Measurements from ENCODE around the gene KIF5C. TPM values are rescaled to one million over a fixed set of nuclear protein-coding genes. Genes with fewer than 3 reads are reported as not detected.

The KIF5C gene
- total and polyA plus RNA-seq, 2 experiments from 2014 or later: 45.0 to 49.1 TPM

DNA sequence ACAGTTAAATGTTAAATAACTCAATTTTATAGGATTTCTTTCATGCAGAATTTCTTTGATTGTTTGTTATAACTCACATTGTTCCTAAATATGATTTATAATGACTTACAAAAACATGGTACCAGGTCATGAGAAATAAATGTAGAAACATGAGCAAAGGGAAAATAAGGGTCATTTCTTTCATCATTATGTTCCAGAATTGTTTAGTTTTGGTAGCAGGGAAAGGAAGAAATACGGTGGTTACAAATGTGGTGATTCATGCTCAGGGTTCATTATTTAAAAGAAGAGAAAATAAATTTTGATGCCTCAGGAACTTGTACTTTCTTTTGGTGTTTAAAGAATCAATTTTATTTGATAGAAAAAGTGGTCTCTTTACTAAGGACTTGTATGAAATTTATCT is 167.9 kb downstream of the KIF5C start:
- peaks cover 18% of the 10 kb centered on the region for H3K27me3 Mint-ChIP-seq (ENCODE audit: insufficient read depth, low read depth, poor library complexity)
- Histone ChIP-seq H3K27ac (ENCODE audit: low read depth) (no peak overlapping the region), H3K4me1 (ENCODE audit: insufficient read depth) (no peaks in the 10 kb centered on the region), H3K9me2 (ENCODE audit: insufficient read depth) (no peaks in the 10 kb centered on the region), H3K4me3 (no peak overlapping the region), H3K4me2 (no peak overlapping the region), H3F3A (replicated peaks; ENCODE audit: low read depth) (no peaks in the 10 kb centered on the region), H3K36me3 (ENCODE audit: insufficient read depth) (0 out of 2 replicates have a peak, but pooled peaks cover 4% of the 10 kb centered on the region), H2AFZ (no peak overlapping the region), H4K20me1 (replicated peaks; ENCODE audit: insufficient read depth) (peaks cover 4% of the 10 kb centered on the region; the same call in 1 of the 2 replicates), H3K79me2 (replicated peaks; ENCODE audit: insufficient read depth) (no peaks in the 10 kb centered on the region), H3K27me3 (ENCODE audit: insufficient read depth) (peaks cover 23% of the 10 kb centered on the region)
- no peak for ATAC-seq
- no peak overlapping the region for H3K4me3 Mint-ChIP-seq
- no peak for DNase-seq (ENCODE audit: low spot score)
- H3K4me1 Mint-ChIP-seq: 0 out of 3 replicates have a peak, but pooled peaks cover 2% of the 10 kb centered on the region
- H3K27ac Mint-ChIP-seq: no peak overlapping the region
- TF ChIP-seq JUNB (IDR thresholded peaks at IDR 0.05; ENCODE audit: unreplicated experiment) (no peak), ZNF114 (CRISPR knock-in tag; IDR thresholded peaks at IDR 0.05) (no peak), POLR2AphosphoS5 (IDR thresholded peaks at IDR 0.05; ENCODE audit: low read depth) (no peak), EZH2phosphoT487 (IDR thresholded peaks at IDR 0.05; ENCODE audit: unreplicated experiment) (no peak), STAT1 (IDR thresholded peaks at IDR 0.05; ENCODE audit: unreplicated experiment) (no peak), NANOG (IDR thresholded peaks at IDR 0.05; ENCODE audit: borderline replicate concordance) (no peak), ZNF331 (CRISPR knock-in tag; IDR thresholded peaks at IDR 0.05; ENCODE audit: low read depth) (no peak), EZH2 (IDR thresholded peaks at IDR 0.05; ENCODE audit: low read depth, unreplicated experiment) (no peak), CTCF (conservative IDR thresholded peaks at IDR 0.05; ENCODE audit: low read depth in 2 of 2) (no peak), CREB1 (CRISPR knock-in tag; IDR thresholded peaks at IDR 0.05; ENCODE audit: low read depth) (no peak)
- TF ChIP-seq, protein P1, sequence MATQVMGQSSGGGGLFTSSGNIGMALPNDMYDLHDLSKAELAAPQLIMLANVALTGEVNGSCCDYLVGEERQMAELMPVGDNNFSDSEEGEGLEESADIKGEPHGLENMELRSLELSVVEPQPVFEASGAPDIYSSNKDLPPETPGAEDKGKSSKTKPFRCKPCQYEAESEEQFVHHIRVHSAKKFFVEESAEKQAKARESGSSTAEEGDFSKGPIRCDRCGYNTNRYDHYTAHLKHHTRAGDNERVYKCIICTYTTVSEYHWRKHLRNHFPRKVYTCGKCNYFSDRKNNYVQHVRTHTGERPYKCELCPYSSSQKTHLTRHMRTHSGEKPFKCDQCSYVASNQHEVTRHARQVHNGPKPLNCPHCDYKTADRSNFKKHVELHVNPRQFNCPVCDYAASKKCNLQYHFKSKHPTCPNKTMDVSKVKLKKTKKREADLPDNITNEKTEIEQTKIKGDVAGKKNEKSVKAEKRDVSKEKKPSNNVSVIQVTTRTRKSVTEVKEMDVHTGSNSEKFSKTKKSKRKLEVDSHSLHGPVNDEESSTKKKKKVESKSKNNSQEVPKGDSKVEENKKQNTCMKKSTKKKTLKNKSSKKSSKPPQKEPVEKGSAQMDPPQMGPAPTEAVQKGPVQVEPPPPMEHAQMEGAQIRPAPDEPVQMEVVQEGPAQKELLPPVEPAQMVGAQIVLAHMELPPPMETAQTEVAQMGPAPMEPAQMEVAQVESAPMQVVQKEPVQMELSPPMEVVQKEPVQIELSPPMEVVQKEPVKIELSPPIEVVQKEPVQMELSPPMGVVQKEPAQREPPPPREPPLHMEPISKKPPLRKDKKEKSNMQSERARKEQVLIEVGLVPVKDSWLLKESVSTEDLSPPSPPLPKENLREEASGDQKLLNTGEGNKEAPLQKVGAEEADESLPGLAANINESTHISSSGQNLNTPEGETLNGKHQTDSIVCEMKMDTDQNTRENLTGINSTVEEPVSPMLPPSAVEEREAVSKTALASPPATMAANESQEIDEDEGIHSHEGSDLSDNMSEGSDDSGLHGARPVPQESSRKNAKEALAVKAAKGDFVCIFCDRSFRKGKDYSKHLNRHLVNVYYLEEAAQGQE (IDR thresholded peaks at IDR 0.05; ENCODE audit: unreplicated experiment): no peak
- TF ChIP-seq, protein P2, sequence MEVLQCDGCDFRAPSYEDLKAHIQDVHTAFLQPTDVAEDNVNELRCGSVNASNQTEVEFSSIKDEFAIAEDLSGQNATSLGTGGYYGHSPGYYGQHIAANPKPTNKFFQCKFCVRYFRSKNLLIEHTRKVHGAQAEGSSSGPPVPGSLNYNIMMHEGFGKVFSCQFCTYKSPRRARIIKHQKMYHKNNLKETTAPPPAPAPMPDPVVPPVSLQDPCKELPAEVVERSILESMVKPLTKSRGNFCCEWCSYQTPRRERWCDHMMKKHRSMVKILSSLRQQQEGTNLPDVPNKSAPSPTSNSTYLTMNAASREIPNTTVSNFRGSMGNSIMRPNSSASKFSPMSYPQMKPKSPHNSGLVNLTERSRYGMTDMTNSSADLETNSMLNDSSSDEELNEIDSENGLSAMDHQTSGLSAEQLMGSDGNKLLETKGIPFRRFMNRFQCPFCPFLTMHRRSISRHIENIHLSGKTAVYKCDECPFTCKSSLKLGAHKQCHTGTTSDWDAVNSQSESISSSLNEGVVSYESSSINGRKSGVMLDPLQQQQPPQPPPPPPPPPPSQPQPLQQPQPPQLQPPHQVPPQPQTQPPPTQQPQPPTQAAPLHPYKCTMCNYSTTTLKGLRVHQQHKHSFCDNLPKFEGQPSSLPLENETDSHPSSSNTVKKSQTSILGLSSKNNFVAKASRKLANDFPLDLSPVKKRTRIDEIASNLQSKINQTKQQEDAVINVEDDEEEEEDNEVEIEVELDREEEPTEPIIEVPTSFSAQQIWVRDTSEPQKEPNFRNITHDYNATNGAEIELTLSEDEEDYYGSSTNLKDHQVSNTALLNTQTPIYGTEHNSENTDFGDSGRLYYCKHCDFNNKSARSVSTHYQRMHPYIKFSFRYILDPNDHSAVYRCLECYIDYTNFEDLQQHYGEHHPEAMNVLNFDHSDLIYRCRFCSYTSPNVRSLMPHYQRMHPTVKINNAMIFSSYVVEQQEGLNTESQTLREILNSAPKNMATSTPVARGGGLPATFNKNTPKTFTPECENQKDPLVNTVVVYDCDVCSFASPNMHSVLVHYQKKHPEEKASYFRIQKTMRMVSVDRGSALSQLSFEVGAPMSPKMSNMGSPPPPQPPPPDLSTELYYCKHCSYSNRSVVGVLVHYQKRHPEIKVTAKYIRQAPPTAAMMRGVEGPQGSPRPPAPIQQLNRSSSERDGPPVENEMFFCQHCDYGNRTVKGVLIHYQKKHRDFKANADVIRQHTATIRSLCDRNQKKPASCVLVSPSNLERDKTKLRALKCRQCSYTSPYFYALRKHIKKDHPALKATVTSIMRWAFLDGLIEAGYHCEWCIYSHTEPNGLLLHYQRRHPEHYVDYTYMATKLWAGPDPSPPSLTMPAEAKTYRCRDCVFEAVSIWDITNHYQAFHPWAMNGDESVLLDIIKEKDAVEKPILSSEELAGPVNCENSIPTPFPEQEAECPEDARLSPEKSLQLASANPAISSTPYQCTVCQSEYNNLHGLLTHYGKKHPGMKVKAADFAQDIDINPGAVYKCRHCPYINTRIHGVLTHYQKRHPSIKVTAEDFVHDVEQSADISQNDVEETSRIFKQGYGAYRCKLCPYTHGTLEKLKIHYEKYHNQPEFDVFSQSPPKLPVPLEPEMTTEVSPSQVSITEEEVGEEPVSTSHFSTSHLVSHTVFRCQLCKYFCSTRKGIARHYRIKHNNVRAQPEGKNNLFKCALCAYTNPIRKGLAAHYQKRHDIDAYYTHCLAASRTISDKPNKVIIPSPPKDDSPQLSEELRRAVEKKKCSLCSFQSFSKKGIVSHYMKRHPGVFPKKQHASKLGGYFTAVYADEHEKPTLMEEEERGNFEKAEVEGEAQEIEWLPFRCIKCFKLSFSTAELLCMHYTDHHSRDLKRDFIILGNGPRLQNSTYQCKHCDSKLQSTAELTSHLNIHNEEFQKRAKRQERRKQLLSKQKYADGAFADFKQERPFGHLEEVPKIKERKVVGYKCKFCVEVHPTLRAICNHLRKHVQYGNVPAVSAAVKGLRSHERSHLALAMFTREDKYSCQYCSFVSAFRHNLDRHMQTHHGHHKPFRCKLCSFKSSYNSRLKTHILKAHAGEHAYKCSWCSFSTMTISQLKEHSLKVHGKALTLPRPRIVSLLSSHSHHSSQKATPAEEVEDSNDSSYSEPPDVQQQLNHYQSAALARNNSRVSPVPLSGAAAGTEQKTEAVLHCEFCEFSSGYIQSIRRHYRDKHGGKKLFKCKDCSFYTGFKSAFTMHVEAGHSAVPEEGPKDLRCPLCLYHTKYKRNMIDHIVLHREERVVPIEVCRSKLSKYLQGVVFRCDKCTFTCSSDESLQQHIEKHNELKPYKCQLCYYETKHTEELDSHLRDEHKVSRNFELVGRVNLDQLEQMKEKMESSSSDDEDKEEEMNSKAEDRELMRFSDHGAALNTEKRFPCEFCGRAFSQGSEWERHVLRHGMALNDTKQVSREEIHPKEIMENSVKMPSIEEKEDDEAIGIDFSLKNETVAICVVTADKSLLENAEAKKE (CRISPR knock-in tag; IDR thresholded peaks at IDR 0.05): no peak
- TF ChIP-seq, protein P3, sequence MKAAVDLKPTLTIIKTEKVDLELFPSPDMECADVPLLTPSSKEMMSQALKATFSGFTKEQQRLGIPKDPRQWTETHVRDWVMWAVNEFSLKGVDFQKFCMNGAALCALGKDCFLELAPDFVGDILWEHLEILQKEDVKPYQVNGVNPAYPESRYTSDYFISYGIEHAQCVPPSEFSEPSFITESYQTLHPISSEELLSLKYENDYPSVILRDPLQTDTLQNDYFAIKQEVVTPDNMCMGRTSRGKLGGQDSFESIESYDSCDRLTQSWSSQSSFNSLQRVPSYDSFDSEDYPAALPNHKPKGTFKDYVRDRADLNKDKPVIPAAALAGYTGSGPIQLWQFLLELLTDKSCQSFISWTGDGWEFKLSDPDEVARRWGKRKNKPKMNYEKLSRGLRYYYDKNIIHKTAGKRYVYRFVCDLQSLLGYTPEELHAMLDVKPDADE (IDR thresholded peaks at IDR 0.05): no peak
- no peaks in the 10 kb centered on the region; the same call in 2 of the 3 replicates for H3K36me3 Mint-ChIP-seq (ENCODE audit: low read depth)
- H3K9me3 Mint-ChIP-seq: peaks cover 8% of the 10 kb centered on the region; the same call in 2 of the 3 replicates

All from GM23338 (cell line).